Stimulated activated CD8-positive, alpha-beta memory T cell treated with anti-CD3 and anti-CD28 coated beads, Interleukin-12 subunit alpha, Interleukin-12 subunit beta, amount 100 ng/mL, for 24 hours (primary cell): Measurements from ENCODE around the gene PIK3AP1.

Experiments
- DNase-seq: peaks from one replicate; pipeline ENCODE4 v3.0.0-alpha.2; 2020; ENCODE audit errors: extremely low read depth

The PIK3AP1 gene

DNA sequence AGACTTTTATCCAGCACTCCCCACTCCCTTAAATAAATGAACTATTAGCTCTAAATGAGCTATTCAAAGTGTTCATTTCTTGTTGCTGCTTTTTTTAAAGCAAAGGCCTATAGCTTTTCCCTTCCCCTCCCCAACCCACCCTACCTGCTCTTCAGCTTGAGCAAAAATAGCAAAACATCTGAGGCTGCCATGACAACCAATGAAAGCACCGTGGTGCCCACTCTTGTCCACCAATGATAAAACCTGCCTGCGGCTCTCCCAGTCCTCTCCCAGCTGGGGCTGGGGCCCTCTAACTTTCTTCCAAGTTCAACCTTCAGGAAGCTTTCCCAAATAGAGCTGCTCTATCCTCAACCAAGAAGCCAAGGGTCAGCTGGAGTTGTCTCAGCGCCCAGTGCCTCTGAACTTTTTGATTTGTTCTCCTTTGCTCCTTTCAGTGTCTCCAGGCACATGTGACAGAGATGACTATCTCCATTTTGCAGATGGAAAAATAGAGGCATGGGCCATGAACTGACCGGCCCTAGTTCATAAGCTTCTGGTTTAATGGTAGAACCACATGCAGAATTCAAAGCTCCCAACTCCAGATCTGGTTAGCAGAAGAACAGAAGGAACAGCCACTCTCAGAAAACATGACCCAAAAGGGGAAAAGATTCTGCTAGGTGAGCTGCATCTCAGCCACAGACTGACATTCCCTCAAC is 47.7 kb downstream of the PIK3AP1 start:
- no peak for DNase-seq

DNA sequence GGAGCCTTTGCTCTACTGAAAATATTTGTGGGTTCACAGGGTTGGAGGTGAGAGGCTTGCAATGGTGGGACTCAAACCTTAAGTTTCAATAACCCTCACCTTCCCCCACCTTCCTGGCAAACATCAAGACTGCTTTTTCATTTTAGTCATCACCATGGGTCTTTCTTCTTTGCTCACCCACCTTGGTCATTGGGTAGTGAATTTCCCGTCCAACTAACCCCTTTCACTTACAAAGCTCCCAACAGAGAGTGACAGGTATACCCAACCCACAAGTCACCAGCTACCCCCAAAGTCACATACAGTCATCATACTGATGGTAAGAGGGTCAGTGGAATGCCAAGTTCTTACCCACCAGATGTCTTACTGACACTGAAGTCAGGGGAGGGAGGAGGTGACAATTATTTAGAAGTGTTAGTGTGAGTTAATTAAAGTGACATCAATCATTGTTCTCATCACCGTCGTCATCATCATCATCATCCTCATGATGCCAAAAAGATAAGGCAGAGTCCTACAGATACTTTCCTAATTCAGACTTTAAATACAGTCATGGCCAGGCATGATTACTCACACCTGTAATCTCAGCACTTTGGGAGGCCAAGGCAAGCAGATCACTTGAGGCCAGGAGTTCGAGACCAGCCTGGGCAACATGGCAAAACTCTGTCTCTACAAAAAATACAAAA is 49.0 kb downstream of the PIK3AP1 start:
- DNase-seq = no peak

DNA sequence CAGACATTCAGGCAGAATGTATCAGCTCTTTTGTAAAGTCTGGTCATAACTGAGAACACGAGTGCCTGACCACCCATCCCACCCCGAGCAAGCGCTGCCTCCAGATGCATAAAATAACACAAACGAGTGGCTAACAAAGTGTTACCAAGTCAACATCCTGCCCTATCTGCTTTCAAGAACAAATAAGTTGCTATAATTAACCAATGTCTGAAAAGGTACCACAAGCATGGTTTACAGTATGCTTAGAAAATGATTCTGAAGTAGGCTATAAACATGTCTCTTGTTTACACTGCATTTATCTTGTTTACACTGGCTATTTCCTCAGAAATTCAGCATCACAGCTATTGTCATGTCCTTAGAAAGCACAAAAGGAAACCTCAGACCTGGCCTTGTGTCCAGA is 49.5 kb downstream of the PIK3AP1 start:
- no peak for DNase-seq

DNA sequence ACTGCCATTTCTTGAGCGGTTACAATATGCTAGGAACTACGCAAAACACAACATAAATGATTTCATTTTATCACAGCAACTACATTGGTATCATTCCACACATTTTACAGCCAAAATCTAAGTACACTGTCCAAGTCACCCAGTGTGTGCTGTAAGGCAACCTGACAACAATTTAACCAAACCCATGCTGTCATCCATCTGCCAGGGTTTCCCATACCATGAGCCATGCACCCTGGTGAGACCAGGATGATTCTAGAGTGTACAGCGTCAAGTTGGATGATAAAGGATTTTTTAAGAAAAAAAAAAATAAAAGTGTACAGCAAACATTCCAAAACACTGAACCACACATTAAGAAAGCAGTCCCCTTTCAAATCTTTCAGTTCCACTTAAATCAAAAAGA is 52.9 kb downstream of the PIK3AP1 start:
- DNase-seq = no peak

DNA sequence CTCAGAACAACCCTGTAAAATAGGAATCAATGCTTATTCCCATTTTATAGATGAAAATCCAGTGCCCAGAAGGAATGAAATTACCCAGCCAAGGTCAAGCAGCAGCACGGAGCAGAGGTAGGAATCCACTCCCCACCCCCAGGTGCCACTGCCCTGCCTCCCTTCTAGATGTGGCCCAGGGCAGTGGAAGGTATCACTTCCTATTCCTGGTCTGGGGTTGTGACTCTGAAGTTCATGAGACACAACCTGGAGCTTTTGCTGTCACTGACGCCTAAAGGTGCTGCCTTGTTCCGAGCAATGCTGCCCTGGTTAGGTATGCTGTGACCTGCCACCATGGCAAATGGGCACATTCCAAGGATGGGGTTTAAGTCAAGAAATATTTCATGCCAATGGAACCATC is 53.6 kb downstream of the PIK3AP1 start:
- DNase-seq = no peak

DNA sequence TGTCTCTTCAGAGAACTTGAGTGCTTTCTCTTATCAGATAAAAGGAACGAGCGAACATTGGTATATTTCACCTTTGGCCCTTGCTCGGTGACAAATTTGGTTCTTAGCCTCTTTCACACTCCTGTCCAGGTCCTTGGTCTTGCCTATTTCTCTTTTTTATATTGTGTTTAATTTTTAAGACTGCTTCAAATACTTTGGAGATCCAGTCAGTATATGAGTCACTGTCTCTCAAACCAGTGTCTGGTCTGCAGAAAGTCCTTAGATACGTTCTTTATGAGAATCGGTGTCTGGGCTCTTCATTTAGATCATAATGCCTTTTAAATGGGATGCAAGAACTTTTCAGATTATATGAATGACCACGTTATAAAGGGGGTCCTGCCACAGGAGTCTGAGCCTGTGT is 55.0 kb downstream of the PIK3AP1 start:
- DNase-seq = no peak

DNA sequence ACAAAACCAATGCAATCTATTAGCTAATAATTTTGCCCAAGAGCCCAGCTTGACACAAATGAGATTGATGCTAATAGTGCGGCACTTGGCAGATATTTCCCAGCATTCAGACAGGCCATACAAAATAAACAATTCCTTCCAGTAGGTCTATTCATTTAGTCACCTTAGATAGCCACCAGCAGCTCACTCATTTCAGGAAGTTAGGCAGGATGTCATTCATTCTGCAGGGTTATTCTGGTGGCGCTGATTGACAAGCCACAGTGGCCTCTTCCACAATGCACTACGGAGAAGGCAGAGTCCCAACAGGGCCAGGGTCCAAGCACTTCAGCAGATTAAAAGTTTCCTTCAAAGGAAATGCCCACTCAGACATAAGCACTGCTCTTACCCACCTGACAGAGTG is 55.8 kb downstream of the PIK3AP1 start:
- no peak for DNase-seq

DNA sequence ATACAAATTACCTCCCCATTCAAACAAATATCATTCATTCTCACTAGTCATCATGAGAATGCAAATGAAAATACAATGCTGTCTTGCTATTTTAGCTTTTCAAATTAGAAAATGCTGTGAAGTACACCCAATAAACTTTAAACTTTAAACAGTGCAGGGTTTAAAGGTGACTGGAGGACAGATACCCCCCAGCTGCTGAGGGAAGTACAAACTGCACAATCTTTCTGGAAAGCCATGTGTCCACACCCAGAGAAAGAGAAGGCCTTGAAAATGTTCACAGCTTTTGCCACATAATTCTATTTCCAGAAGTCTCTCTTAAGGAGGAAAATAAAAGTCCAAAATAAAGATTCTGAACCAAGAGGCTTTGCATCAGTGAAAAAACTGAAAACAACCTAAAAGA is 56.5 kb downstream of the PIK3AP1 start:
- no peak for DNase-seq

DNA sequence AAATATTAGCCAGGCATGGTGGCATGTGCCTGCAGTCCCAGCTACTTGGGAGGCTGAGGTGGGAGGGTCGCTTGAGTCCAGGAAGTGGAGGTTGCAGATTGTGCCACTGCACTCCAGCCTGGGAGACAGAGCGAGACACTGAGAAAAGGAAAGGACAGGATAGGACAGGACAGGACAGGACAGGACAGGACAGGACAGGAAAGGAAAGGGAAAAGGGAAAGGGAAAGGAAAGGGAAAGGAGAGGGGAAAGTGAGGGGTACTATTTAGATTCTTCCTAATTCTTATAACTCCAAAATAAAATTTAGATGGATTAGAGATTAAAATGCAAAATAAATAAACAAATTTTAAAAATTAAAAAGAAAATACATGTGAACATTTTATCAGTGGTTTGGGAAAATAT is 58.7 kb downstream of the PIK3AP1 start:
- DNase-seq = no peak

DNA sequence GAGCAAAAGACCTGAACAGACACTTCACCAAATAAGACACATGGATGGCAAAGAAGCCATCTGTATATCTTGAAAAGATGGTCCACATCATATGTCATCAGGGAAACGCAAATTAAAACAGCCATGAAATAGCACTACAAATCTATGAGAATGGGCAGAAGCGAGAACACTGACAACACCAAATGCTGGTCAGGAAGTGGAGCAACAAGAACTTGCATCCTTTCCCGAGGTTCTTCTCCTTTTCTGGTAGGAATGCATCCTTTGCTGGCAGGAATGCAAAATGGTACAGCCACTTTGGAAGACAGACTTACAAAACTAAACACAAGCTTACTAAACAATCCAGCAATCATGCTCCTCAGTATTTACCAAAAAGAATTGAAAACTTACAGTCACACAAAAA is 60.0 kb downstream of the PIK3AP1 start:
- DNase-seq = no peak

DNA sequence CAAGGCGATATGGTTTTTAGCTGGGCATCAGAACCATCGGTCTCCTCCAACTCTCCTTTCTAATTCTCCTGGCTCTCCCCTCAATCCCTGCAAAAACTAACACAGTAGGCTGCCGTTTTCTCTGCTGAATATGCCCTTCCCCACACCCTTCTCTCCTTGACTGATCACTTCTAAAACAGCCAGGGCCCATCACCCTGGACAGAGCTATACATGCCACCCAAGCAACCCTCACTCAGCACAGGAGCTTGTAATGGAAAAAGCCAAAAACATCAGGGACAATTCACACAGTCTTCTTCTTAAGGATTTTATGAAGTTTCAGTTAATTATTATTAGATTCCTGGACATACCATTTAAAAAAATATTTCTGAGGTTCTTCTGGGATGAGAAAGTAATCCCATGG is 61.5 kb downstream of the PIK3AP1 start:
- DNase-seq = no peak

DNA sequence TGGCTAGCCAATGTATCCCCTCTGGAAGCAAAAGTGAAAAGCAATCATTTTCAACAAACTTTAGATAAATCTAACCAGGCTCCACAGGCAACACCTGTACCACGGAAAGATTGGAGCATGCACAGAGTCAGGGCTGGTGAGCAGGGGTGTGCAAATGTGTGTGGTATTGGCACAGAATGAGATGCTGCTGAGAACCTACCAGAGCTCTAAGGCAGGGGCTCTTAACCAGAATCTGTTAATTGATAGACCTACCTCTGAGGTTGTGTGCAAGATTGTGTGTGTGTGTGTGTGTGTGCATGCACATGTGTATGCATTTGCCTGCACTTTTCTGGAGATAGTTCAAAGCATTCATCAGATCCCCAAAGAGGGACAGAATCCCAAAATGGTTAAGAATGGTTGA is 62.9 kb downstream of the PIK3AP1 start:
- DNase-seq = no peak

DNA sequence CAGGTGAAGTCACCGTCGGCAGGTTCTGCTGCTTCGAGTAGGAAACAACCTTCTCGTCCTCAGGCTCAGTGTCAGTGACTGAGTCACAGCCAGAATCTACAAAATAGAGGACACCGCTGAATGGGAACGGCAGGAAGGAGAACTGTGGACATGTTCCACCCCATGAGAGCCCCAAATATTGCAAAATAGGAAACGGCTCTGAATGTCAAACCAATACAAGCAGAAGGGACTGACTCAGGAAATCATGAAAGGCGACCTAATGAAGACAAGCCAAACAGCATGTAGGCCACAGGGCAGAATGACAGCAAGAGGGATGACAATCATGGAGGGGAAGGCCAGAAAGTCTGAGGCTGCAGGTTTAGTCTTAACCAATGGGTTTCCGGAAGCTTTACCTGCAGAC is 63.5 kb downstream of the PIK3AP1 start:
- DNase-seq = no peak

DNA sequence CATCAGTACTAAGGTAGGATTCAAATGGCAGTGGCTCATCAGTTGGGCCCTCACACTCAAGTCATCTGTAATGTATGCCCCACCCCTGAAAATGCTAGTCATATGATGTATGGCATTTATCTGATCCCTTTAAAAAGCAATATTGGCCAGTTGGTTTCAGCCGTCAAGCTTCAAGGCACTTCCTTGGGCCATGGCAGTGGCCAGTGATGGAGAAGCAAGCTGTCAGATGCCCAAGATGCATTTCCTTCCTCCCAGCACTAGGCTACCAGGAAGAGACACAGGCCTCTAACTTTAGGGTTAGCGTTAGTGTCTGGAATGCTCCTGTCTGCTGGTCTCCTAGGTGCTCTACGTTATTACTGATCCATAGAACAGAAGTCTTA is 64.1 kb downstream of the PIK3AP1 start:
- DNase-seq = no peak

DNA sequence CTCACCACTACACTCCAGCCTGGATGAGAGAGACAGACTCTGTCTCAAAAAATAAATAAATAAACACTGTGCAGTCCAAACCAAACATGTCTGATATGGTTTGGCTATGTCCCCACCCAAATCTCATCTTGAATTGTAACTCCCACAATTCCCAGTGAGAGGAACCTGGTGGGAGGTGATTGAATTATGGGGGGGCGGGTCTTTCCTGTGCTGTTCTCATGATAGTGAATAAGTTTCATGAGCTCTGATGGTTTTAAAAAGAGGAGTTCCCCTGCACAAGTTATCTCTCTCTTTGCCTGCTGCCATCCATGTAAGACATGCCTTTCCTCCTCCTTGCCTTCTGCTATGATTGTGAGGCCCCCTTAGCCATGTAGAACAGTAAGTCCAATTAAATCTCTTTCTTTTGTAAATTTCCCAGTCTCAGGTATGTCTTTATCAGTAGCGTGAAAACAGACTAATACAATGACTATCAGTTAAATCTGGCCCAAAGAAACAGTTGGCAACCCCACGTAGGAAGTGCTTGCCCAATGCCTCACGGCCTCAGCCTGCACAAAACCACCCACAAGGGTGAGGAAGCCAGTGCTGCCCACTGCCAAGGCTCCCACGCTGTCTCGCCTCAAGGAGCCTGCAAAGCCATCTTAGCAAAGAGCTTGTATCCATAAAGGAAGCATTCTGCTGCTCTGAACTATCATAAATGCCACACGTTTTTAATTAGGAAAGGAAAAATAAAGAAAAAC is 64.7 kb downstream of the PIK3AP1 start:
- no peak for DNase-seq

DNA sequence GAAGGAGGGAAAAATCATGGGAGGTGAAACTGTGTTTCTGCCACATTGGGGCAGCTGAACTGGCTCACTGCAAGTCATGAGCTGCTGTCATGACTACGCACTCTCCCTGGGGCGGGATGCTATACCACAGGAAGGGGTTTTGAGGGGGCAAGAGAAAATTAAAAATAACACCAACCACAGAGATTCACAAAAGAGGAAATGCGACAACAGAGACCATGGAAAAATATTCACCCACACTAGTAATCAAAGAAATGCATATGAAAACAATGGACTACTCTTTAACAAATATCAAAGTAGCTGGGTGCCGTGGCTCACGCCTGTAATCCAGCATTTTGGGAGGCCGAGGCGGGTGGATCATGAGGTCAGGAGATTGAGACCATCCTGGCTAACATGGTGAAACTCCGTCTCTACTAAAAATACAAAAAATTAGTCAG is 68.3 kb downstream of the PIK3AP1 start:
- no peak for DNase-seq

DNA sequence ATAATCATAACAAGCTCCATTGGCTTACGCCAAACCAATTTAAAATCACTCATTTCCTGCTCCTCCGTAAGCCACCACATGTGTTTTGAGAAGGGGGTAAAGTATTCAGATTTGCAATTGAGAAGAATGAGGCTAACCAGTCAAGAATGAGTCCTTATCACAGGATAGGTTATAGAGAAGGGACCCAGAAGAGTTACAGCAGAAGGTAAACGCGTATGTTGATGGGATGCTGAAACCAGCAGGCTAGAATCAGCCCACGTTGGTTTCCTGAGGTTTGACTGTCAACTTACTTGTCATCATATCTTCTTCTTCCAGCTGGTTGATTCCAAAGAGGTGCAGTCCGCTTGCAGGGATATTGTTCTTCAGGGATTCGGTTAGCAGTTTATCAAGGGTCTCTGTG is 69.4 kb downstream of the PIK3AP1 start:
- DNase-seq = no peak

DNA sequence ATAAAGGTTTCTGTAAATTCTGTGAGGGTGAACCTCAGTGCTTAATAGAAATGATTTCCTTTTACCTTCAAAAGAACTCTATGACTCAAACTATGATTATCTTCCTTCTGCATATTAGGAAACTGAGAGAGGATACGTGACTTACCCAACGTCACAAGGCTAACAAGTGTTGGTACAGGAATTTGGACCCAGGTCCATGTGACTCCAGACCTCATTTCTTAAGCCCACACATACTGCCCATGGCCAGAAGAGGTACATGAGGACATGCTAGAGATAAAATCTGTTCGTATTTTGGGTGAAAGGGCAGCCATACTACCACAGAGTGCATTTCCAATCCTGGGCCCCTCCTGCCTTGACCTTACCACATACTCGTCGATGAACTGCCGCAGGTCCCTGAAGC is 72.0 kb downstream of the PIK3AP1 start:
- DNase-seq = no peak

DNA sequence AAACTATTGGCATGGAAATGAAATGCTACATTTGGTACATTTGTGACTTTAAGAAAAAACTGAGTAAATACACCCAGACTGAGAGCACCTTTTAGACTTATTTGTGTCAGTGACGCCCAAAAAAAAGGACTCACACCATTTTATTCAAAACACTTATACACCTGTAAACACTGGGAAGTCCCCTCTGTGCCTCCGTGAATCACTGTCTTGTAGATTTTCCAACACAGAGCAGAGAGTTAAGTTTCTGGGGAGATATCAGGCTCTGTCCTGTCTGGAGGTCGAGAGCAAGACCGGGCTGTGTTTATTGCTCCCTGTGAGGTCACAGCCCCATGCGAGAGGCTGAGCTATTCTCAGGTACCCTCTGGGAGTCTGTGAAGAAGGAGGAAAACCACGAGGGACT is 72.8 kb downstream of the PIK3AP1 start:
- no peak for DNase-seq

DNA sequence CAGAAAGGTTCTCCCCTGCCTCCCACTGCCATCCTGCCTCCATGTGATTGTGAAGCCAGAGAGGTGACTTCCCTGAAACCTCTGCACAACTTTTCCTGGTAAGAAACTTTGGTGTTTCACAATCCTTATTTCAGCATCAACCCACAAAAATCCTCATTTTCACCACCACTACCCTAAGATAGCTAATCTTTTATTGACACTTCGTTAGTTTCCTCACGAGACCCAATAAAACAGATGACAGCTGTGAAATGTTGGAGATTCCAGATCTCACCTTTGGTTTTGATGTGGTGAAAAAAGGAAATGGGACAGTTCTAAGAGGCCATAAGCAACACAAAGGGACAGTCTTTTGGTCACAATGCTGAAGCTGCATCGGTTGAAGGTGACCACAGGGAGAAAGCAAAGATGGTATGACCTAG is 73.6 kb downstream of the PIK3AP1 start:
- DNase-seq = no peak

DNA sequence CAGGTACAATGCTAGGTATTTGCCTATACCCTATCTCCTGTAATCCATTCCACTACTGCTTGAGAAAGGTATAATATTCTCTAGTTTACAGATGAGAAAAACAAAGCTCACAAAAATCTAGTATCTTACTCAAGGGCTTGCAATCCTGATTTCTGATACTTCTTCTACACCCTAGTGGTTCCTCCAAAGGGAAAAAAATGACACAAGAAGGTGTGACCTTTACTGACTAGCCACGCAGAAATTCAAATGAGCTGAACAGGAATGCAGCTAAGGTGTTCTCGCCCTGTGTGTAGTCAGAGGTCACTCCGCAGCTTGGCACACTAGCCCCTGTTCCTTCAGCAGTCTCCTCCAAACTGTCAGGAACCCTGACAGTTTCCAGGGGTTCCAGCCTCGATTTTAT is 74.0 kb downstream of the PIK3AP1 start:
- no peak for DNase-seq

DNA sequence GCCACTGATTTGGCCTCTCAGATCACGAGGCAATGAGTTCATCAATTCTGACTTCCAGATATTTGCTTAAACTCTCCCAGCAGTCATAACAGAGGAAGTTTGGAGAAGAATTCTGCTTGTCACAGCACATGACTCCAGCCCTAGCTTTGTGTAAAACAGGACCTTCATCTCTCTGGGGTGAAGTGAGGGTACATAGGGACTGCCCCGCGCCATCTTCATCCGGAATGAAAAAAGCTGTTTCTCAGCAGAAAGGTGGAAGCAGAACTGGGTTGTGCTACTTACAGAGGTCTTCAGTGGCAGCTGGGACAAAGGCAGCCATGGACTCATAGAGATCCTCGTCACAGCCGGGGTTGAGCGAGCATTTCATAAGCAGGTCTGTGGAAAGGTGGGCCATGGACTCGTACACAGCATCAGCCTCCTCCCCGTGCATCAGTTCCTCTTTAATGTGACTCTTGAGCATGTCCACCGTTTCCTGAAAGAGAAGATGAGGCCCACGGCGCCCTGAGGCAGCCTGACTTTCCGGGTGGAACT is 75.1 kb downstream of the PIK3AP1 start:
- DNase-seq = no peak

DNA sequence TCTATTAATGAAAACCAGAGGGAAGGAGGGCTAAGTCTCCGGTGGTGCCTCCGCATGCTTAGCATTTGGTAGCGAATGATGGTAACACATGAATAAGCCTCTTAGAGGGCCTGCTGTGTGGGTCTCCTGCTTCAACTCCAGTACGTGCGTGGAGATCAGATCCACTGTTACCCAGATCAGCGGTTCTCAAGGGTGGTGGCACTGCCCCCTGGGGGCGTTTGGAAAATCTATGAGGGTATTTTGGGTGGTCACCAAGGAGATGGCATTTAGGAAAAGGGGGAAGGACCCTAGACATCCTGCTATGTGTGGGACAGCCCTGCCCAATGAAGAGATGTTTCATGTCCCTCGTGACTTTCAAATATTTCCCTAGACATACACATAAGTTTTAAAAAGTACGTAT is 76.4 kb downstream of the PIK3AP1 start:
- DNase-seq = no peak
